OCI-LY7 (cell line): ENCODE results near the gene TM2D3. TPM values are rescaled to one million over a fixed set of nuclear protein-coding genes. Genes with fewer than 3 reads are reported as not detected.

Experiments used
- BruUV-seq: library from RNA; stranded (reverse); fragments of 400-500 nt; replicated peaks from 2 replicates; lab custom pipeline; 2021; lab: Mats Ljungman, UMichigan
- CTCF ChIA-PET: fragments of 300-600 bp; sonication (Branson Sonifier 250); formaldehyde crosslinking; loops from one replicate; lab custom pipeline; 2022; ENCODE audit warnings: antibody characterized with exemption; ENCODE audit not compliant: unreplicated experiment; lab: Charles Lee
- POLR2A ChIA-PET: fragments of 300-600 bp; sonication (Branson Sonifier 250); formaldehyde crosslinking; loops from one replicate; lab custom pipeline; 2022; ENCODE audit warnings: antibody characterized with exemption; lab: Charles Lee
- DNase-seq: peaks from one replicate; pipeline ENCODE4 v3.0.0-alpha.2; 2015; ENCODE audit warnings: low spot score
- H2AFZ ChIP-seq: fragments of 200-600 bp; sonication (generic), shearing (Covaris generic); 2 replicates; pipeline ENCODE4 v1.6.1; 2014; ENCODE audit warnings: mild to moderate bottlenecking, antibody characterized with exemption, low read length, moderate library complexity
- H3K27ac ChIP-seq: fragments of 200-600 bp; sonication (generic); 2 replicates; pipeline ENCODE4 v1.5.1; 2014; ENCODE audit warnings: mixed run types, low read depth, mild to moderate bottlenecking, moderate library complexity, low read length, inconsistent platforms; ENCODE audit not compliant: poor library complexity, severe bottlenecking
- H3K36me3 ChIP-seq: fragments of 200-600 bp; sonication (generic); 2 replicates; pipeline ENCODE4 v1.6.1; 2014; ENCODE audit warnings: mild to moderate bottlenecking, antibody characterized with exemption, low read length, moderate library complexity, mixed read lengths; ENCODE audit not compliant: insufficient read depth
- H3K4me1 ChIP-seq: fragments of 200-600 bp; sonication (generic); 2 replicates; pipeline ENCODE4 v1.5.1; 2014; ENCODE audit warnings: mild to moderate bottlenecking, low read length; ENCODE audit not compliant: insufficient read depth, poor library complexity, severe bottlenecking
- H3K4me2 ChIP-seq: fragments of 200-600 bp; sonication (generic); 2 replicates; pipeline ENCODE4 v1.6.1; 2014; ENCODE audit warnings: mild to moderate bottlenecking, low read length
- H3K4me3 ChIP-seq: fragments of 200-600 bp; sonication (generic); 2 replicates; pipeline ENCODE4 v1.5.1; 2014; ENCODE audit warnings: mild to moderate bottlenecking, low read depth, low read length; ENCODE audit not compliant: poor library complexity, severe bottlenecking
- H3K79me2 ChIP-seq: fragments of 200-600 bp; sonication (generic); 2 replicates; pipeline ENCODE4 v1.6.1; 2016; ENCODE audit warnings: low read depth, mild to moderate bottlenecking, low read length, moderate library complexity, mixed read lengths; ENCODE audit not compliant: insufficient read depth
- H3K9me2 ChIP-seq: fragments of 200-600 bp; sonication (generic); 2 replicates; pipeline ENCODE4 v1.6.1; 2016; ENCODE audit warnings: mild to moderate bottlenecking, low read length, mixed read lengths; ENCODE audit not compliant: insufficient read depth
- H3K9me3 ChIP-seq: fragments of 200-600 bp; sonication (generic); 2 replicates; pipeline ENCODE4 v1.6.1; 2014; ENCODE audit warnings: mild to moderate bottlenecking, mixed run types, low read length, mixed read lengths
- H4K20me1 ChIP-seq: fragments of 200-600 bp; sonication (generic); 2 replicates; pipeline ENCODE4 v1.6.1; 2014; ENCODE audit warnings: mild to moderate bottlenecking, antibody characterized with exemption, low read length, moderate library complexity, mixed read lengths; ENCODE audit not compliant: insufficient read depth
- CTCF ChIP-seq: fragments of 200-600 bp; sonication (generic); conservative IDR thresholded peaks from 2 replicates; pipeline ENCODE4 v1.5.1; 2014; ENCODE audit warnings: mild to moderate bottlenecking, antibody characterized with exemption, low read length, moderate library complexity, mixed read lengths
- EZH2phosphoT487 ChIP-seq: fragments of 200-600 bp; sonication (generic); IDR thresholded peaks from 2 replicates; pipeline ENCODE4 v1.6.1; 2018; ENCODE audit warnings: low read depth, borderline replicate concordance, mild to moderate bottlenecking, mixed run types, antibody characterized with exemption, low read length, moderate library complexity, mixed read lengths
- intact Hi-C: fragments of 100-400 bp; cut with micrococcal nuclease; formaldehyde crosslinking; loops from one replicate; pipeline ENCODE4 v1.10.0; 2022; ENCODE audit not compliant: unreplicated experiment
- total RNA-seq, 2 experiments: library from RNA; depleted of rRNA in 1 of 2; stranded (reverse); fragments of >200 nt in 1 of 2; shearing (Covaris generic) in 1 of 2; gene quantifications; 2 replicates each; pipeline ENCODE4 v1.2.3, GENCODE V29; 2014 to 2022

Gene TM2D3
- total RNA-seq, 2 experiments from 2014 or later: 33.6 to 39.0 TPM

- Histone ChIP-seq H3K4me2 (no peak overlapping the region), H3K9me3 (no peaks in the 10 kb centered on the region), H3K27ac (no peak overlapping the region), H3K9me2 (no peaks in the 10 kb centered on the region), H3K79me2 (no peaks in the 10 kb centered on the region), H3K4me1 (no peaks in the 10 kb centered on the region), H4K20me1 (no peaks in the 10 kb centered on the region), H3K36me3 (no peaks in the 10 kb centered on the region), H3K4me3 (no peak overlapping the region), H2AFZ (no peak overlapping the region)
- TF ChIP-seq EZH2phosphoT487 (no peak), CTCF (no peak)
- POLR2A ChIA-PET: interaction anchor here (1.1 kb wide), 1 partner anchor 357 kb away, joined by 3 read pairs; no protein-coding TSS in a partner anchor
- no TSS peak for BruUV-seq
- intact Hi-C loops: no loop called here
- CTCF ChIA-PET: no interaction called here
- DNase-seq: no peak
Observed at GRCh38 chr15:101660005-101660404, 7.8 kb upstream of the TM2D3 start.

- Histone ChIP-seq H3K79me2 (no peaks in the 10 kb centered on the region), H4K20me1 (no peaks in the 10 kb centered on the region), H3K27ac (no peak overlapping the region), H3K4me3 (no peak overlapping the region), H2AFZ (no peak overlapping the region), H3K36me3 (no peaks in the 10 kb centered on the region), H3K9me3 (no peaks in the 10 kb centered on the region), H3K9me2 (no peaks in the 10 kb centered on the region), H3K4me2 (no peak overlapping the region), H3K4me1 (peaks cover 7% of the 10 kb centered on the region)
- TF ChIP-seq CTCF (no peak), EZH2phosphoT487 (no peak)
- POLR2A ChIA-PET: interaction anchor here (0.6 to 1.2 kb wide), 8 partner anchors 8 to 731 kb away, joined by 3 to 7 read pairs (median 3); partner anchors contain the start of gene SNRPA1
- no TSS peak for BruUV-seq
- no peak for DNase-seq
- CTCF ChIA-PET: no interaction called here
- intact Hi-C loops: no loop called here
Observed at GRCh38 chr15:101657968-101658784, 6.0 kb upstream of the TM2D3 start.

- no TSS peak for BruUV-seq
- H3K79me2 ChIP-seq: peaks cover 5% of the 10 kb centered on the region; the same call in 1 of the 2 replicates
- ChIA-PET POLR2A (interaction anchor here (0.7 to 1.2 kb wide), 3 partner anchors 220 to 730 kb away, joined by 3 read pairs; partner anchors contain the start of gene SNRPA1), CTCF (no interaction called here)
- H3K4me3 ChIP-seq: no peak overlapping the region
- peaks cover 12% of the 10 kb centered on the region for H3K4me1 ChIP-seq
- TF ChIP-seq CTCF (no peak), EZH2phosphoT487 (no peak)
- no peak overlapping the region for H3K27ac ChIP-seq
- no peak overlapping the region for H2AFZ ChIP-seq
- H3K4me2 ChIP-seq: no peak overlapping the region
- no peaks in the 10 kb centered on the region for H3K9me3 ChIP-seq
- intact Hi-C loops: no loop called here
- no peaks in the 10 kb centered on the region for H3K9me2 ChIP-seq
- H3K36me3 ChIP-seq: no peaks in the 10 kb centered on the region
- no peak for DNase-seq
- no peaks in the 10 kb centered on the region for H4K20me1 ChIP-seq
Observed at GRCh38 chr15:101657171-101657570, 5.0 kb upstream of the TM2D3 start.
